Effector CD8-positive, alpha-beta T cell (primary cell): ENCODE measurements around the gene PIP4P1.
"Not testable (repeated sequence)": the region's sequence is repeated elsewhere in the genome, so short reads cannot be mapped to it uniquely, and the experiment has no call there.

Experiments used
- DNase-seq: peaks from one replicate; lab custom pipeline; 2025; lab: John Stamatoyannopoulos, UW

PIP4P1 gene

DNA sequence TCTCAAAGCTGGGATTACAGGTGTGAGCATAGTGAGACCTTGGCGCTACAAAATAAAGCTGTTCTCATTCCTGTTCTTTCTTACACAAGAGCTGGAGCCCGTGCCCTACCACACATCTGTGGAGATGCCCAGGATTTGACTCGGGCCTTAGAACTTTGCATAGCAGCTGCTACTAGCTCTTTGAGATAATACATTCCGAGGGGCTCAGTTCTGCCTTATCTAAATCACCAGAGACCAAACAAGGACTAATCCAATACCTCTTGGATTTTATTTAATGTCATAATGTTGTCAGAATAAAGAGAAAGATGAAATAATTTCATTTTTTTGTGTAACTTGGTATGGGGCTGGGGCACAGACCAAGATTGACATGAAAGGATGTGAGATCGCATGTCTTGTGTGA, 15.5 kb upstream of the PIP4P1 start:
- DNase-seq = no peak

DNA sequence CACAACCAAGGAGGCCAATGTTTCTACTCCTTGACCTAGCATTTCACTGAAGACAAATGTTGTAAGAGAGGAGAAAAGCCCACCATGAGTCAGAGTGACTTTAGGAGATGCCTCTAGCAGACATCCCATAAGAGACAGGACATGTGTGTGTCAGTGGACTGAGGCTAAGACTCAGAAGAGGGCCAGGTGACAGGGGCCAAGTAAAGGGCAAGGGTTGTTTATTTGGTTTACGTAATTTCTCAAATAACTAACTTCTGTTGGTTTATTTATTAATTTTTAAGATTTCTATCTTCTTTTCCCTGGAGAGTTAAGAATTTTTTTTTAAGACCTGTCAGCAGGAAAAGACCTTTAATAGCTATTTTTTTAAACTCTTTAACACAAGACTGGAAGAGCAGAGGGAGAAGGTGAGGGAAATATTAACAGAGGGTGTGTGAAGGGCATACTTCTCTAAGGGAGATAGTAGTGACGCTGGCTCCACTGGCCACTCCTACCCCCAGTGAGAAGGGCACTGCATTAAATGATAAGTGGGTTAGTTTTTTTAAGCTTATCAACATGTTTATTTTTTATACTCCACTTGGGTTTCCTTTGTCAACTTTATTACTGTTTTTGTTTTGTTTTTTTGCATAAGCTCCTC, 11.4 kb upstream of the PIP4P1 start:
- DNase-seq = no peak

DNA sequence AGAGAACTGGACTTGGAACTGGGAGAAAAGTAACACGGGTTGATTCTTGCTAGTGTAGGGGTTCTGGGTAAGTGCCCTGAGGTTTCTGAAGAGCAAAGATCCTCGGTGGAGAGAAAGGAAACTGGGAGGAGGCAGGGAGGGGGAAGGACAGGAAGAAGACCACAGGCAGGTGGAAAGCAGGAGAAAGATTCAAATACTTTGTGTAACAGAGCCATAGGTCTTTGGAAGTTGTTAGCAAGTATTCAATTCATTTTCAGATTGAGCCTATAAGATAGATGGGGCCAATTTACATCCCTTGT, 9.3 kb upstream of the PIP4P1 start:
- DNase-seq = no peak

DNA sequence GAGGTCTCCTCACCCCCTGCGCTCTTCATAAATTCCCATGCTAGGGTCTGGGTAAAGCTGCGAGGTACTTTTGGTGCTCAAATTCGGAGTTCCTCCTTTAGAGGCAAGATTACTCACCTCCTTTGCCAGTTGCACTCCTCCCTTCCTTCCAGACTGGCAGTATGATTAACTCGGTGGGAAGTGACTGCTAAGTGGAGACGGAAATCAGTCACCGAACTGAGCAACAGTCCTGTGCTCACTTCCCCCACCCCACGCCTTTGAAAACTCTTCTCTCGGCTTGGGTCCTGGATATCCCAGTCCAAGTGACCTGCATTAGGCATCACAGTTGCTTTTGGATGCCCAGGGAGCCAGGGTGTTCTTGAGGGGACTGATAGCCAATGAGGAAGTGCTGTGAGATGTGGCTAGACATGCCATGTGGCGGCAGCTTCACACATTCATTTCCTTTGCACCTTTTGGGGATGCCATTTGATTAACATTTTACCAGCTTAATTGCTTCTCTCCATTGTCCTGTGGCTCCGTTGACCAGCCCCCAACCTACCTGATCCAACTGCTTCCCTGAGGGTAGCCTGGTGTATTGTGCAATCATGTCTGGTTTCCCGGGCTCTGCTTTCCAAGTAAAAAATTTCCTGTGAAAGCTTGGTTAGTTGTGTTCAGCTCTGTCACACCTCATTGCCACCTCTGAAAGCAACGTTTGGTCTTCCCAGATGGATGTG, 8.8 kb upstream of the PIP4P1 start:
- no peak for DNase-seq

DNA sequence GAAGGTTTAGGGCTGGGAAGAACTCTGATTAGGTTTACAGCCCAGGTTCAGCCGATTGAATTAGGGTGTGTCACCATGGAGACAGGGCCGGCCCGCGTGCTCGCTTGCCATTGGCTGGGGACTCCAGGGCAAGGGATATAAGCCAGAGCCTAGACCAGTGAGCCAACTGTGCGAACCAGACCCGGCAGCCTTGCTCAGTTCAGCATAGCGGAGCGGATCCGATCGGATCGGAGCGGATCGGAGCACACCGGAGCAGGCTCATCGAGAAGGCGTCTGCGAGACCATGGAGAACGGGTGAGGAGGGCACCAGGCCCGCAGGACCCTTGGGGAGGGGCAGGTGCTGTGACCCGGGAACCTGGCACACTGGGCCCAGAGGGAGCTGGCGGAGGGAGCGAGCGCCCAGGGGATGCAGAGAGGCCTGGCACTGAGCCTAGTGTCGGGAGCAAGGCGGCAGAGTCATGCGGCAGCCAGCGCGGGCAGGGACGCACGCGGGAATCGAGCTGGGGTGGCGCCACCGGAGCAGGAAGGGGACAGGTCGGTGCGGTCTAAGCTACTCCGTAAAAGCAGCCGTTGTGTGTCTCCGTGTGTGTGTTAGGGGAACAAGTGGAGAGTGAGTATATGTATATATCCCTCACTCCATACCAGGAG, 8.1 kb upstream of the PIP4P1 start, which contains the start of gene PNP:
PNP (plus strand) TSS at position 165 of the 648 bp plus-strand sequence; CDS start at position 284, 119 bp downstream.
- peak; percentile 81 for DNase-seq

DNA sequence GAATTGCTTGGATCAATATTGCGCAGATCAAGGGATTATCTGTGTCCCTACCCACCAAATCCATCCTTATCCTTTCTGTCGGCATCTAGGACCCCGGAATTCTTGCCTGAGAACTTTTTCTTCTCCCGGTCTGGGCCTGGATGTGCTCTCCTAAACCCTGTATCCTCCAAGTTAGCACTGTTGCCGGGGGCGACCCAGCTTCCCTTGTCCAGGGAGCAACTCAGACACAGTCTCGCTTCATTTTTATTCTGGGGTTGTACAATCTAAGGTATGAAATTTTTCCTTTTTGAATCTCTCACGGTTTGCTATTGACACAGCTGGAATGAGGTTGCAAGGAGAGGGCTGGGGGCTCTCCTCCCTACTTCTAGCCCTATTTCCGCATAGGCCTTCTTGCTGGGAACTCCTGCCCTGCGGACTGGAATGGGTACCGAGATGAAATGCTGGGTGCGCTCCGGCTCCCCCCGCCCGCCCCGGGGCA, 7.6 kb upstream of the PIP4P1 start:
- no peak for DNase-seq

DNA sequence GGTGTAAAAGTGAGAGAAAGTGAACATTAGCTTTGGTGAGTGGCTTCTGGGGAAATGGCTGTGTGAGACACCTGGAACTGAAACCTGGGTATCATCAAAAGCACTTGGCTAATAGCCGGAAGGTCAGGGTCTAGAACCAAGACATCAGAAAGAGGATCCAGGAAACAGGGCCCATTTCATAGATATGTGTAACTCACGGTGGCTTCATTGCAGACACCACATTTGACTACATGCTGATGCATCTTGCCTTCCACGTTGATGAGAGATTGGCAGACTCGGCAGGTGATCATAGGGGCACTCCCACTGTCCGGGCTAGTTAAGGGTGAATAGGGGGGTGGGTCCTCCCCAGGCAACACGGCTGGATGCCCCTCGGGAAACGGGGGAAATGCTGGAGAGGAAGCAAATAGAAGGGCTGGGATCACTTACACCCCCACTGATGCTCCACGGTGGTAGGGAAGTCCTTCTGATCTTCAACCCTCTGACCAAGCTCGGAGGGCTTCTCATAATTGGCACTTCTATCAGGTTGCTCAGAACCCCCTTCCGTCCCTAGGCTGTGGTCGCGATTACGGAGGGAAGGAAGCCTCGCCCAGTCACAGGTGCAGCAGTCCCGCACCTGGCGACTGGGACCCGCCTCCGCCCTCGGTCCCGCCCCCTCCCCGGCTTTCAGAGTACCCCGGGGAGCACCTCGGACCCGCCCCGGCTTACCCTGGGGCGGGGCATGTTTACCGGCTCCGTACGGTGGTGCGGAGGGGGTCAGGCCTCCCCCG, 593 bp downstream of the PIP4P1 start:
- peak; percentile 64 for DNase-seq

DNA sequence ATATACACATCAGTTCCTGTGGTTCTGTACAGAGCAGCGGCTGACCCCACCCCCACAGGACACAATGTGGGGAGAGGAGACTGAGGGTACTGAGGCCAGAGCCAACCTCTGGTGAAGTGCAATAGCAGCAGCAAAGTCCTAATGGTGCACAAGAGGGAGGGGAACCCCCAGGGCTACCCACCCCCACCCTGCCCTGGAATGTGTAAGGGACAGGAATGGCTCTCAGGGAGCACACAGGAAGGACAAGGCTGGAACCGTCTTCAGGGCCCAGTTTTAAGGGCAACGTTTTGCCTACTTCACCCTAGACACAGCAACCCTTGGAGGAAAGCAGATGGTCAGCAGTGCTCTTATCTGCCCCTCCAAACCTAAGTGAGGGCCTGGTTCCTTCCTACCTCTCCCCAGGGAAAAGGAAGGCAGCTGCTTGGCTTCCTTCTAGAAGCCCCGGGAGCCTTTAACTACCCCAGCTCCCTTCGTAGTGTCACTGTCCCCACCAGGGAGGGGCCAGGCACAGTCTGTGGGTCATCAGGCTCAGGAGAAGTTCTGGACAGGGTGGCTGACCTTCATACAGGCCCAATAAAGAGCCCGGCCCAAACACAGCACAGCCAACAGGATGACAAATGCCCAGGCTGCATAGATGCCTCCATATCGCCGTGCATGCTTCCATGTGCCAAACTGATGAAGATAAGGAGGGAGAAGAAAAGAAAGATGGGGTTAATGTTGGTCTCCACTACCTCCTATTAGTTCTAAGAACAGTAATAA, 3.0 kb downstream of the PIP4P1 start:
- no peak for DNase-seq

DNA sequence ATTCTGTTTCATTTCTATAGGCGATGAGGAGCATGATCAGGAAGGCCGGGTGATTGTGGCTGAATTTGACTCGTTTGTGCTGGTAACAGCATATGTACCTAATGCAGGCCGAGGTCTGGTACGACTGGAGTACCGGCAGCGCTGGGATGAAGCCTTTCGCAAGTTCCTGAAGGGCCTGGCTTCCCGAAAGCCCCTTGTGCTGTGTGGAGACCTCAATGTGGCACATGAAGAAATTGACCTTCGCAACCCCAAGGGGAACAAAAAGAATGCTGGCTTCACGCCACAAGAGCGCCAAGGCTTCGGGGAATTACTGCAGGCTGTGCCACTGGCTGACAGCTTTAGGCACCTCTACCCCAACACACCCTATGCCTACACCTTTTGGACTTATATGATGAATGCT, 4.3 kb downstream of the PIP4P1 start:
- DNase-seq = no peak

DNA sequence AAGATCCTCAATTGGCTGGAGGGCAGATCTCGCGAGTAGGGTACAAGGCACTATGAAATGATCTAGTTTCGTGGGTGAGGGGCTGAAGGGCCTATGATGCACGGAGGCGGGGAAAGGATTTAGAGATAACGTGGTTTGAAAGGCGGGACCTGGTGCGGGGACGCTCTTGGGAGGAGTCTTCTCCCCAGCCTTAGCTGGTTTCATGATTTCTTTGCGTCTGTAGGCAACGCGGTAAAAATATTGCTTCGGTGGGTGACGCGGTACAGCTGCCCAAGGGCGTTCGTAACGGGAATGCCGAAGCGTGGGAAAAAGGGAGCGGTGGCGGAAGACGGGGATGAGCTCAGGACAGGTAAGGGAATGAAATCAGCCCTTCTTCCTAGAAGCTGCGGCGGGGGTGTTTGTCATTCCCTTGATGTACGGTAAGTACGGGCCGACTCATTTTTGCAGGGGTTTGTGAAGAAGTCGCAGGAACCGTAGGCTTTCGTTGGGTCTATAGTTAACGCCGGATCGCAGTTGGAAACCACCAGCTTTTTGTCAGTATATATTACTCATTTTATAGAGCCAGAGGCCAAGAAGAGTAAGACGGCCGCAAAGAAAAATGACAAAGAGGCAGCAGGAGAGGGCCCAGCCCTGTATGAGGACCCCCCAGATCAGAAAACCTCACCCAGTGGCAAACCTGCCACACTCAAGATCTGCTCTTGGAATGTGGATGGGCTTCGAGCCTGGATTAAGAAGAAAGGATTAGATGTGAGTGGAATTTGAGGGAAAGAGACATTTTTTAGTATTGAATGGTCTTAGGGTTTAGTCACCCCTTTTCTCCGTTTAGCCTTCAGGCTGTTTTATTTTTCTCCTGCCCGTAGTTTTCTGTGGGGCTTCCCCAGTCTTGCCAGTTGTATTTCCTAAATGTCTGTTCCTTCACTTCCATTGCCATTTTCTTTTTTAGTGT, 5.6 kb downstream of the PIP4P1 start:
- peak; percentile 72 for DNase-seq

DNA sequence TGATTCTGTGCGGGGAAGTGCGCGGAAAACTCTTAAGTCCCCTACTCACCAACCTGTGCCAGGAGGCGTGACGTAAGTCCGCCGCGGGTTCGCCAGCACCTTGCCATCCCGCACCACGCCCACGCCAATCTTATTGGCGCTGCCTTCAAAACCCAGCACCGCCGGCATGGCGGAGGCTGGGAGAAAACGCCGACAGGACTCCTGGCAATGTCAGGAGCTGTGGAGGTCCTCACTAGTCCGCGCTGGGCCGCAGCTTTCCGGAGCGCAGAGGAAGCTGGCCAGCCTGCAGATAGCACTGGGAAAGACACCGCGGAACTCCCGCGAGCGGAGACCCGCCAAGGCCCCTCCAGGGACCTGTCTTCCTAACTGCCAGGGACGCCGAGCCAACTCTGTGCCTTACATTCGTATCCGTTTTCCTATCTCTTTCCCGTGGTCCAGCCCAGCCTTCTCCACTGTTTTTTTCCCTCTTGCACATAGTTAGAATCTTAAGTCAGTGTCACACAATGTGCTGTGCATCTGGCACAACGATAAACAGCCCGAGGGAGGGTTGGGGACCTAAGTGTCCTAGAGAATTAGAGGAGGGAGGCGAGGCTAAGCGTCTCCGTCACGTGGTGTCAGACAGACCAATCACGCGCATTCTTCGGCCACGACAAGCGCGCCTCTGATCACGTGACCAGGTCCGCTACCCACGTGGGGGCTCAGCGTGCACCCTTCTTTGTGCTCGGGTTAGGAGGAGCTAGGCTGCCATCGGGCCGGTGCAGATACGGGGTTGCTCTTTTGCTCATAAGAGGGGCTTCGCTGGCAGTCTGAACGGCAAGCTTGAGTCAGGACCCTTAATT, 6.5 kb downstream of the PIP4P1 start, which contains the start of the genes APEX1 and OSGEP:
APEX1 (plus strand) TSS at position 711 of the 839 bp plus-strand sequence. CDS start 420 bp downstream, outside the sequence.
OSGEP (minus strand) TSS at position 297 of the 839 bp plus-strand sequence; CDS start at position 168, 129 bp downstream.
- DNase-seq = peak; percentile 95

DNA sequence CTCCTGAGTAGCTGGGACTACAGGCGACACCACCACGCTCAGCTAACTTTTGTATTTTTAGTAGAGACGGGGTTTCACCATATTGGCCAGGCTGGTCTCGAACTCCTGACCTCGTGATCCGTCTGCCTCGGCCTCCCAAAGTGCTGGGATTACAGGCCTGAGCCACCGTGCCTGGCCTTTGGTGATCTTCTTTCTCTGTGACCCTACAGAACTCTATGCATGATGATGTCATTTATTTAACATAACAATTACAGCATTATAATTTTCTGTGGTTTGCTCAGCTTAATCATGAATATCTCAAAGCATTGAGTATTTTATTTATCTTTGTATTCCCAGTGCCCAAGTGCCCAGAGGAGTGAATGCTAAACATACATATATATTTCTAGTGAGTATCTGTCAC, 8.4 kb downstream of the PIP4P1 start:
- not testable (repeated sequence) for DNase-seq

DNA sequence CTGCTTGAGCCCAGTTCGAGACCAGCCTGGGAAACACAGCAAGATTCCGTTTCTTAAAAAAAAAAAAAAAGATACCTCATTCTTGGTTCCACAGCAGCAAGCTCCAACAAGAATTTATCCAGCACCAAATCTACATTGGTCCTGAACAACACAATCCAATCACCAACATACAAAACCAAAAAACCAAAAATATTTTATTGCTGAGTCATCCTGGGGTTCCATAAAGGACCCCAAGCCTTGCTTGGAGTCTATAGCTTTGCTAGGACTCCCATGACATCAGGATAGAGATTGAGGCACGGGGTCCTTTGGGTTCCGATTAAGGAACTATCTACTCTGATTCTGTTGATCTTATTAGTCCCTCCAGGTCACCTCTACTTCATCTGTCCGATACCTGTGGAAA, 14.3 kb downstream of the PIP4P1 start:
- no peak for DNase-seq

DNA sequence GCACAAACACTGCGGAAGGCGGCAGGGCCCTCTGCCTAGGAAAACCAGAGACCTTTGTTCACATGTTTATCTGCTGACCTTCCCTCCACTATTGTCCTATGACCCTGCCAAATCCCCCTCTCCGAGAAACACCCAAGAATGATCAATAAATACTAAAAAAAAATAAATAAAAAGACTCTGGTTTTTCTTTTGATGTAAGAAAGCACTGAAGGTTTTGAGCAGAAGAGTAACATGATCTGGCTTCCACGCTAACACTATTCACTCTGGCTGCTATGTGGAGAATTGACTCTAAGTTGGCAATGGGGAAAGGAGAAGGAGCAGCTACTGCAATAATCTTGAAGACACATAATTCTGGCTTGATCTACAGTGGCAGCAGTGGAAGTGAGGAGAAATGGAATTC, 17.6 kb downstream of the PIP4P1 start:
- not testable (repeated sequence) for DNase-seq

DNA sequence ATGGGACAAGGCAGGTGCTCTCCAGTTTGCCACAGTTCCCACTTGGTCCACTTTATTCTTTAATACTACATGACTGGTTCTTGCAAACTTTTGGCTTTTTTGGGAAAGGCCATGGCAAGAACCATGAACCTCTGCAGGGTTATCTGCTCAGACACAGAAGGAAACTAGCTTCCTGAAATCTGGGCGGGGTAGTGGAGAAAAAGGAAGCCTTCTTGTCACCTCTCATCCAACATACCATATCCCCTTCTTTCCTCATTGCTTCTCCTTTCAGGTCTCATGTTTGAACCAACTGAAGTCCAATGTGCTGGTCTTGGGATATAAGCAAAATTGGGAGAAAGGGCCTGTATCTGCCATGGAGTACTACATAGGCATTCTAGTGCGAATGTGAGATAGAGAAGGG, 19.8 kb downstream of the PIP4P1 start:
- DNase-seq = no peak

DNA sequence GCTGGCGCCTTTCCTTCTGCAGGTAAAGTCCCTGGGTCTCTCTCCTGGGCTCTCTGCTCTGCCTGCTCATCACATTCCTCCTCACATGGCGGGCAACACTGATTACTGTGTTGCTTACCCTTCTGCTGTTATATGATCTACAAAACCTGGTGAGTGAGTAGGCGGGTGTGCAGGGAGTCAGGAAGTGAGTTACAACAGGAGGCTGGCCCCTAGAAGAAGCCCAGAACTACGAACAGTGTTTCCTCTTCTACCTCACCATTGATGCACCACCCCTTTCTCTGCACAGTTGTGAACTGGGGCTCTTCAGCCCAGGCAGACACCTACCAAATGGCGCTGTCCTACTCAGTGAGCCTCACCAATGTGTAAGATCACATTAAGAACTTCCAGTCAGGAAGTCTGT, 20.4 kb downstream of the PIP4P1 start:
- no peak for DNase-seq

DNA sequence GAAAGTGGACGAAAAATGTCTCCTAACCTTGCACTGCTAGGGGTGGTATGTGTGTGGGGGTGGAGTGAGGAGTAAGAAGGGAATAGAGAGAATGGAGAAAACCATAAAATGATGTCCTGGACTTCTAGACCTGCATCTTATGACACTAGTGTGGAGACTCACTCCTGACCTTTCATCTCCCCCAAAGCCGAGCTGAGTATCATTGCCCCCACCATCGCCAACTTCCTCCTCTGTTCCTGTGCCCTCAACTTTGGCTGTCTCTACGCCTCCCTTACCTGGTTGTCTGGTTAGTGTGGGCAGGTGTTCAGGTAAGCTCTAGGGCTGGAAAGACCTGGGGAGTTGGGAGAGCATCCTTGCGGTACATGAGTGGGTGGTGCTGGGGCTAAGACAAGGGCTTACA, 20.8 kb downstream of the PIP4P1 start:
- DNase-seq = no peak

DNA sequence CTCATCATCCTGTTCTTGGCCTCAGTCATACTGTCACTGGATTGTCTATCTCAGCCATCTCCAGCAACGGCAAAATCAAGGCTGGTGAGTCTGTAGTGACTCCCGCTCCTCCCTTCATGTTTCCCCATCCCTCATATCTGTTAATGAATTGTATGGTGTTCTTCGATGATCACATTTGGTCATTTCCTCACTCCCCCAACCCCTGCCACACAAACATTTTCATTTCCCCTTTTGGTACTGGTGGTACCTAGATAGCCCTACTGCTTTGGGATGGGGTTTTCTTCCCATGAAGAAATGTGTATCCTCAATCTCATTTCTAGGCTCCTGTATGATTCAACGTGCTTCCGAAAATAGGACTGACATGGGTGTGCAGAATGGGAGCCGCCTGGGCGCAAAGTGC, 22.6 kb downstream of the PIP4P1 start:
- no peak for DNase-seq

DNA sequence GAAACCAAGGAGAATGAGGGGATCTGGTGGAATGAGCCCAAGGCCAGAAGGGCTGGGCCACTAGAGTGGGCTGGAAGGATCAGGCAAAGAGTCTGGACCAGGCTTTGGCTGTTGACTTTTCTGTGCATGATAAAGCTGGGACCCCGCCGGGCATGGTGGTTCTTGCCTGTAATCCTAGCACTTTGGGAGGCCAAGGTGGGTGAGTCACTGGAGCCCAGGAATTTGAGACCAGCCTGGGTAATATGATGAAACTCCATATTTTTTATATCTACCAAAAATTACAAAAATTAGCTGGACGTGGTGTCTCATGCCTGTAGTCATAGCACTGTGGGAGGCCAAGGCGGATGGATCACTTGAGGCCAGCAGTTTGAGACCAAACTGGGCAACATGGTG, 24.9 kb downstream of the PIP4P1 start:
- DNase-seq = no peak
